Measurements from ENCODE around the gene GRID1.

The GRID1 gene

GRCh38 chr10:85792533-85792858 is 574.1 kb downstream of the GRID1 start:
- DNase-seq = no peak
- Mint-ChIP-seq H3K36me3 (ENCODE audit: low read depth) (no peaks in the 10 kb centered on the region), H3K9me3 (no peaks in the 10 kb centered on the region), H3K4me1 (peaks cover 56% of the 10 kb centered on the region), H3K27ac (no peak overlapping the region), H3K4me3 (no peak overlapping the region), H3K27me3 (ENCODE audit: low read depth, poor library complexity) (peaks cover 9% of the 10 kb centered on the region)
- TF ChIP-seq, protein P1, sequence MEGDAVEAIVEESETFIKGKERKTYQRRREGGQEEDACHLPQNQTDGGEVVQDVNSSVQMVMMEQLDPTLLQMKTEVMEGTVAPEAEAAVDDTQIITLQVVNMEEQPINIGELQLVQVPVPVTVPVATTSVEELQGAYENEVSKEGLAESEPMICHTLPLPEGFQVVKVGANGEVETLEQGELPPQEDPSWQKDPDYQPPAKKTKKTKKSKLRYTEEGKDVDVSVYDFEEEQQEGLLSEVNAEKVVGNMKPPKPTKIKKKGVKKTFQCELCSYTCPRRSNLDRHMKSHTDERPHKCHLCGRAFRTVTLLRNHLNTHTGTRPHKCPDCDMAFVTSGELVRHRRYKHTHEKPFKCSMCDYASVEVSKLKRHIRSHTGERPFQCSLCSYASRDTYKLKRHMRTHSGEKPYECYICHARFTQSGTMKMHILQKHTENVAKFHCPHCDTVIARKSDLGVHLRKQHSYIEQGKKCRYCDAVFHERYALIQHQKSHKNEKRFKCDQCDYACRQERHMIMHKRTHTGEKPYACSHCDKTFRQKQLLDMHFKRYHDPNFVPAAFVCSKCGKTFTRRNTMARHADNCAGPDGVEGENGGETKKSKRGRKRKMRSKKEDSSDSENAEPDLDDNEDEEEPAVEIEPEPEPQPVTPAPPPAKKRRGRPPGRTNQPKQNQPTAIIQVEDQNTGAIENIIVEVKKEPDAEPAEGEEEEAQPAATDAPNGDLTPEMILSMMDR (IDR thresholded peaks at IDR 0.05) = no peak

DNA sequence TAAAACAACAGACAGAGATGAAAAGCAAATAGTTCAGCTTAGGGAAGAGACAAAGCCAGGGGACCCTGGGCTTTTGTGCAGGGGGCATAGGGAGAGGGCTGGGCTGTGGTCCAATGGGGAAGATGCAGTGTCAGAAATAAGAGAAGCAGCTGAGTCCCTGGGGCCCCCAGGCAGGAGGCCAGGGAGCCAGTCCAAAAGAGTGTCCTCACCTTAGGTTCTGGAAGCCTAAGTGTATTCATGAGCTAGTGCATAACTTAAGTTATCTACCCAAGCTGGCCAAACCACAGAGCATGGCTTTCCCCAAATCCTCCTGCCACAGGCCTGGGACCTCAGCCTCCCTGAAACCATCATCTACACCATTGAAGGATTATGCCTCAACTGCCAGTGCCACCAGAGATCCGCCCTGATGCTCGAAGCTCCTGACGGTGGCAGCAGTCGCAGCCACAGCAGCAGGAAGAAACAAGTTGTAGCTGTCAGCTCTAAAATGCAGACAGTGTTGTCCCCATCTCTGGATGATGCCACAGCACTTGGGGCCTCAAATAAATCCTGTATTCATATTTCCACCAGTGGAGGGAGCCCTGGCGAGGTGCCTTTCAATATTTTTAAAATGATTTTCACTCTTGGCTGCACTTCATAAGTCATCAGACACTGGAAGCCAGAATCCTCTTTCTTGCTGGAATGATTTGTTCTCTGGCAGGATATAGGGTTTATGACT is 574.6 kb downstream of the GRID1 start:
- TF ChIP-seq, protein P1 (IDR thresholded peaks at IDR 0.05) = no peak
- Mint-ChIP-seq H3K4me3 (no peak overlapping the region), H3K9me3 (no peaks in the 10 kb centered on the region), H3K36me3 (ENCODE audit: low read depth) (no peaks in the 10 kb centered on the region), H3K27ac (peak overlapping the region; percentile 55), H3K4me1 (peaks cover 62% of the 10 kb centered on the region), H3K27me3 (ENCODE audit: low read depth, poor library complexity) (peaks cover 9% of the 10 kb centered on the region)
- no peak for DNase-seq

- DNase-seq = no peak
These were observed 576.4 kb downstream of the GRID1 start for GRCh38 chr10:85789982-85790789.

DNA sequence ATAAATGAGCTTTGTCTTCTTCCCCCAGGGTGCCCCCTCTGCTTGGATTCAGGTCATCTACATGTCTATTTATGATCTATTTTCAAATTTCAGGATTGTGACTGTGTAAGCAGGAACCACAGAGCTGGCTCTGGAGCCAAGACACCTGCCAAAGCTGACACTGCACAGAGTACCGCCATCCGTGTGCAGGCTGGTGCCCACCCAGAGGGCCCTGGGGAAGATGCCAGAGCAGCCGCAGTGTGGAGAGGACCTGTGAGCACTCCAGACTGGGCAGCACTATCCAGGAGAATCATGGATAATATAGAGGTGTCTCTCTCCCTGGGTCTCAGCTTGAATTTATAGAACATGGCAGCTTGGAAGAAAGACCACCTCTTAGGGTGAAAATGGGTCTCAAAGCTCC is 577.5 kb downstream of the GRID1 start:
- DNase-seq = no peak
- TF ChIP-seq, protein P1 (IDR thresholded peaks at IDR 0.05) = no peak
- Mint-ChIP-seq H3K4me3 (no peak overlapping the region), H3K4me1 (peaks cover 85% of the 10 kb centered on the region), H3K9me3 (no peaks in the 10 kb centered on the region), H3K27me3 (ENCODE audit: low read depth, poor library complexity) (peaks cover 9% of the 10 kb centered on the region), H3K36me3 (ENCODE audit: low read depth) (no peaks in the 10 kb centered on the region), H3K27ac (no peak overlapping the region)

More at GRCh38 chr10:85789982-85790789, 576.4 kb downstream of the GRID1 start:
- Mint-ChIP-seq H3K27ac (peak overlapping the region; percentile 90), H3K4me3 (no peak overlapping the region), H3K27me3 (ENCODE audit: low read depth, poor library complexity) (peaks cover 9% of the 10 kb centered on the region), H3K4me1 (peaks cover 78% of the 10 kb centered on the region), H3K36me3 (ENCODE audit: low read depth) (no peaks in the 10 kb centered on the region), H3K9me3 (no peaks in the 10 kb centered on the region)
- TF ChIP-seq, protein P1 (IDR thresholded peaks at IDR 0.05) = no peak

GRCh38 chr10:85788570-85788969 is 578.0 kb downstream of the GRID1 start:
- peaks cover 85% of the 10 kb centered on the region for H3K4me1 Mint-ChIP-seq
- no peak overlapping the region for H3K4me3 Mint-ChIP-seq
- no peak for DNase-seq
- TF ChIP-seq, protein P1 (IDR thresholded peaks at IDR 0.05) = no peak
- no peaks in the 10 kb centered on the region for H3K36me3 Mint-ChIP-seq (ENCODE audit: low read depth)
- H3K27ac Mint-ChIP-seq = peak overlapping the region; percentile 86
- H3K9me3 Mint-ChIP-seq = no peaks in the 10 kb centered on the region
- peaks cover 13% of the 10 kb centered on the region for H3K27me3 Mint-ChIP-seq (ENCODE audit: low read depth, poor library complexity)

Data from nephron progenitor cell (in vitro differentiated cells).